HepG2 (cell line): ENCODE results near the gene CTSA. TPM values are rescaled to one million over a fixed set of nuclear protein-coding genes. Genes with fewer than 3 reads are reported as not detected.

Experiments
- ATF7-NPFF ChIP-seq: sonication (generic); formaldehyde crosslinking; IDR thresholded peaks from 2 replicates; pipeline ENCODE4 v1.8.1; 2023; ENCODE audit warnings: mild to moderate bottlenecking, low read depth, missing genetic modification reagents, moderate library complexity
- EP300 ChIP-seq, 3 experiments: sonication (generic) in 1 of 3; formaldehyde crosslinking in 1 of 3; IDR thresholded peaks; 2 replicates each; pipeline versions ENCODE4 v1.5.1 to v1.6.1; 2011 to 2020; ENCODE audit warnings: low read depth in 2 of 3, low read length in 2 of 3, borderline replicate concordance in 1 of 3, improper control_type of control experiment in 1 of 3, mild to moderate bottlenecking in 1 of 3, missing genetic modification reagents in 1 of 3, moderate library complexity in 1 of 3
- FOXK1 ChIP-seq: sonication (generic); formaldehyde crosslinking; IDR thresholded peaks from 2 replicates; pipeline ENCODE4 v1.4.0; 2020; ENCODE audit warnings: low read depth, missing genetic modification reagents, borderline replicate concordance
- GLI4 ChIP-seq: sonication (generic); formaldehyde crosslinking; IDR thresholded peaks from 2 replicates; pipeline ENCODE4 v1.5.1; 2020; ENCODE audit warnings: missing genetic modification reagents, mild to moderate bottlenecking, moderate library complexity, borderline replicate concordance
- NCOA1 ChIP-seq: sonication (generic); formaldehyde crosslinking; IDR thresholded peaks from 2 replicates; pipeline ENCODE4 v1.9.0; 2021; ENCODE audit warnings: missing genetic modification reagents
- RBFOX2 ChIP-seq: fragments of 200-400 bp; formaldehyde crosslinking; IDR thresholded peaks from 2 replicates; pipeline ENCODE4 v1.6.1; 2017; ENCODE audit warnings: low read depth, mild to moderate bottlenecking, low read length
- SAFB2 ChIP-seq: sonication (generic); formaldehyde crosslinking; IDR thresholded peaks from 2 replicates; pipeline ENCODE4 v1.5.1; 2020; ENCODE audit warnings: missing genetic modification reagents, low read depth, mild to moderate bottlenecking, borderline replicate concordance
- SMYD3 ChIP-seq: sonication (generic); formaldehyde crosslinking; IDR thresholded peaks from 2 replicates; pipeline ENCODE4 v1.8.1; 2023; ENCODE audit warnings: mild to moderate bottlenecking, missing genetic modification reagents
- TRIM24 ChIP-seq: sonication (generic); formaldehyde crosslinking; IDR thresholded peaks from 2 replicates; pipeline ENCODE4 v1.8.0; 2022; ENCODE audit warnings: mild to moderate bottlenecking, missing genetic modification reagents
- ZNF354B ChIP-seq: sonication (generic); formaldehyde crosslinking; IDR thresholded peaks from 2 replicates; pipeline ENCODE4 v1.8.0; 2022; ENCODE audit warnings: mild to moderate bottlenecking, missing genetic modification reagents
- polyA plus RNA-seq, 8 experiments: library from polyadenylated mRNA; depleted of rRNA in 3 of 8; stranded (reverse) in 7 of 8; unstranded in 1 of 8; fragments of >200 nt; fragmentation: Illumina TruSeq in 4 of 8; extraction: Trizol in 4 of 8; gene quantifications; 2 replicates each; pipeline versions ENCODE4 v1.2.1 to v1.2.3, GENCODE V29; 2011 to 2016; ENCODE audit warnings: low read depth in 4 of 8, missing spikeins in 1 of 8, mixed read lengths in 1 of 8; ENCODE audit not compliant: insufficient read depth in 1 of 8
- total RNA-seq, 5 experiments: library from RNA; depleted of rRNA; stranded (reverse); fragments of >200 nt; fragmentation: Illumina TruSeq; extraction: Trizol; gene quantifications; 2 replicates each; pipeline ENCODE4 v1.2.3, GENCODE V29; 2016; ENCODE audit warnings: low read depth in 1 of 5
- TF ChIP-seq, protein P1 (sequence below): fragments of 450-650 bp; IDR thresholded peaks from 2 replicates; pipeline ENCODE4 v1.6.1; 2017
- TF ChIP-seq, protein P2 (sequence below), 2 experiments: fragments of 450-650 bp in 1 of 2; sonication (generic) in 1 of 2; formaldehyde crosslinking in 1 of 2; IDR thresholded peaks; 2 replicates each; pipeline versions ENCODE4 v1.6.1 to v1.8.0; 2016 to 2022; ENCODE audit warnings: antibody characterized with exemption in 1 of 2, mild to moderate bottlenecking in 1 of 2, missing genetic modification reagents in 1 of 2
- TF ChIP-seq, protein P3 (sequence below): IDR thresholded peaks from 2 replicates; pipeline ENCODE4 v1.6.1; 2012; ENCODE audit warnings: inconsistent platforms
- TF ChIP-seq, protein P4 (sequence below): sonication (generic); formaldehyde crosslinking; IDR thresholded peaks from 2 replicates; pipeline ENCODE4 v1.4.0; 2020; ENCODE audit warnings: missing genetic modification reagents

Gene CTSA
- total and polyA plus RNA-seq, 2 of the 13 experiments (the other 11 are each of a cell fraction or from before 2014, with no cell fraction given), result 202 to 231 TPM

DNA sequence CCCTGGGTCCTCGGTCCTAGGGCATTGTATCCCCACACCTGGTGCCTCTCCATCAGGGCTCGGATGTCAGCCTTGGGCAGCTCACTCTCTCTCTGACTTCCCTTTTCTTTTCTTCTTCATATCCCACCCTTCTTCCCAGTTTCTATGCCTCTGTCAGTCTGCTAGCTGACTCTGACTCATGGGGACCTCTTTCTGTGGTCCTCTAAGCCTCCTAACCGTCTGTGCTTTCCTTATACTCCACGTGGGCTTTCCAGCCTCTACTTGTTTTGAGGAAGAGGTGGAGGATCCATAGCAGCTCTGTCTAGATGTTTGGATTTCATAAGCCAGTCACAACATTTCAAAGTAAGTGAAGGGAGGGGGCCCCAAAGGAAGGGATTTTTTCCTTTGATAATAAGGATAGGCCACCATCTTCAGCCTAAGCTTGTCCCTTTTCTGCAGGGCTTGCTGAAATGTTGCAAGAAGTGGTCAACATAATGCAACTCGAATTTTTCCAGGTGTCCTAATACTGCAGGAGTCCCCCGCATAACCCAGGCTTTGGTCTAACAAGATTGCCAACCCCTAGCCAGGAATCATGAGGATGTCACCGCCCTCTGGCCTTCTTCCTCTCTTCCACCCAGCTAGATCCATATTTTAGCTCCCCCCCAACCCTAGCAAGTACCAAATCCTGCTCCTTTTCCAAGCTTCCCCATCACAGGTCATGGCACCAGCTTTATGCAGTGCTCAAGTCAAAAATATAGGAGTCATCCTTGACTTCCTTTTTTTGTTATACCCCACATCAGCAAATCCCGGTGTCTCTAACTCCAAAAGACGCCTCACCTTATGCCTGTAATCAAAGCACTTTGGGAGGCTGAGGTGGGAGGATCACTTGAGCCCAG, 29.6 kb downstream of the CTSA start (continued):
- TF ChIP-seq, protein P1, sequence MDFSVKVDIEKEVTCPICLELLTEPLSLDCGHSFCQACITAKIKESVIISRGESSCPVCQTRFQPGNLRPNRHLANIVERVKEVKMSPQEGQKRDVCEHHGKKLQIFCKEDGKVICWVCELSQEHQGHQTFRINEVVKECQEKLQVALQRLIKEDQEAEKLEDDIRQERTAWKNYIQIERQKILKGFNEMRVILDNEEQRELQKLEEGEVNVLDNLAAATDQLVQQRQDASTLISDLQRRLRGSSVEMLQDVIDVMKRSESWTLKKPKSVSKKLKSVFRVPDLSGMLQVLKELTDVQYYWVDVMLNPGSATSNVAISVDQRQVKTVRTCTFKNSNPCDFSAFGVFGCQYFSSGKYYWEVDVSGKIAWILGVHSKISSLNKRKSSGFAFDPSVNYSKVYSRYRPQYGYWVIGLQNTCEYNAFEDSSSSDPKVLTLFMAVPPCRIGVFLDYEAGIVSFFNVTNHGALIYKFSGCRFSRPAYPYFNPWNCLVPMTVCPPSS, result no peak
- TF ChIP-seq, protein P2, sequence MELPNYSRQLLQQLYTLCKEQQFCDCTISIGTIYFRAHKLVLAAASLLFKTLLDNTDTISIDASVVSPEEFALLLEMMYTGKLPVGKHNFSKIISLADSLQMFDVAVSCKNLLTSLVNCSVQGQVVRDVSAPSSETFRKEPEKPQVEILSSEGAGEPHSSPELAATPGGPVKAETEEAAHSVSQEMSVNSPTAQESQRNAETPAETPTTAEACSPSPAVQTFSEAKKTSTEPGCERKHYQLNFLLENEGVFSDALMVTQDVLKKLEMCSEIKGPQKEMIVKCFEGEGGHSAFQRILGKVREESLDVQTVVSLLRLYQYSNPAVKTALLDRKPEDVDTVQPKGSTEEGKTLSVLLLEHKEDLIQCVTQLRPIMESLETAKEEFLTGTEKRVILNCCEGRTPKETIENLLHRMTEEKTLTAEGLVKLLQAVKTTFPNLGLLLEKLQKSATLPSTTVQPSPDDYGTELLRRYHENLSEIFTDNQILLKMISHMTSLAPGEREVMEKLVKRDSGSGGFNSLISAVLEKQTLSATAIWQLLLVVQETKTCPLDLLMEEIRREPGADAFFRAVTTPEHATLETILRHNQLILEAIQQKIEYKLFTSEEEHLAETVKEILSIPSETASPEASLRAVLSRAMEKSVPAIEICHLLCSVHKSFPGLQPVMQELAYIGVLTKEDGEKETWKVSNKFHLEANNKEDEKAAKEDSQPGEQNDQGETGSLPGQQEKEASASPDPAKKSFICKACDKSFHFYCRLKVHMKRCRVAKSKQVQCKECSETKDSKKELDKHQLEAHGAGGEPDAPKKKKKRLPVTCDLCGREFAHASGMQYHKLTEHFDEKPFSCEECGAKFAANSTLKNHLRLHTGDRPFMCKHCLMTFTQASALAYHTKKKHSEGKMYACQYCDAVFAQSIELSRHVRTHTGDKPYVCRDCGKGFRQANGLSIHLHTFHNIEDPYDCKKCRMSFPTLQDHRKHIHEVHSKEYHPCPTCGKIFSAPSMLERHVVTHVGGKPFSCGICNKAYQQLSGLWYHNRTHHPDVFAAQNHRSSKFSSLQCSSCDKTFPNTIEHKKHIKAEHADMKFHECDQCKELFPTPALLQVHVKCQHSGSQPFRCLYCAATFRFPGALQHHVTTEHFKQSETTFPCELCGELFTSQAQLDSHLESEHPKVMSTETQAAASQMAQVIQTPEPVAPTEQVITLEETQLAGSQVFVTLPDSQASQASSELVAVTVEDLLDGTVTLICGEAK (IDR thresholded peaks at IDR 0.05), result no peak
- TF ChIP-seq, protein P2 (CRISPR knock-in tag; IDR thresholded peaks at IDR 0.05), result no peak
- TF ChIP-seq RBFOX2 (no peak), FOXK1 (CRISPR knock-in tag) (peak; percentile 34; the same call in 1 of the 2 replicates), SMYD3 (CRISPR knock-in tag) (no peak), SAFB2 (CRISPR knock-in tag) (no peak), ZNF354B (CRISPR knock-in tag) (no peak), NCOA1 (CRISPR knock-in tag) (no peak), TRIM24 (CRISPR knock-in tag) (0 out of 2 replicates have a peak, but pooled peaks have one; percentile 21), EP300 (IDR thresholded peaks at IDR 0.05; ENCODE audit: low read depth in 2 of 2, low read length in 2 of 2) (peak in 1 of 2 experiments; percentile 14; a peak in 1 of 4 replicates), EP300 (CRISPR knock-in tag; IDR thresholded peaks at IDR 0.05; ENCODE audit: borderline replicate concordance) (no peak; the same call in 1 of the 2 replicates), GLI4 (CRISPR knock-in tag) (no peak), ATF7-NPFF (CRISPR knock-in tag) (no peak)
- TF ChIP-seq, protein P3, sequence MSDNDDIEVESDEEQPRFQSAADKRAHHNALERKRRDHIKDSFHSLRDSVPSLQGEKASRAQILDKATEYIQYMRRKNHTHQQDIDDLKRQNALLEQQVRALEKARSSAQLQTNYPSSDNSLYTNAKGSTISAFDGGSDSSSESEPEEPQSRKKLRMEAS, result 0 out of 2 replicates have a peak, but pooled peaks have one; percentile 8
- TF ChIP-seq, protein P4, sequence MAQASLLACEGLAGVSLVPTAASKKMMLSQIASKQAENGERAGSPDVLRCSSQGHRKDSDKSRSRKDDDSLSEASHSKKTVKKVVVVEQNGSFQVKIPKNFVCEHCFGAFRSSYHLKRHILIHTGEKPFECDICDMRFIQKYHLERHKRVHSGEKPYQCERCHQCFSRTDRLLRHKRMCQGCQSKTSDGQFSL (CRISPR knock-in tag), result 0 out of 2 replicates have a peak, but pooled peaks have one; percentile 29
